GM12801 (cell line): ENCODE data around the gene USP9X.

ENCODE experiments used
- CTCF ChIP-seq: IDR thresholded peaks from one replicate; pipeline ENCODE4 v1.5.1; 2011; ENCODE audit warnings: control low read depth; ENCODE audit not compliant: insufficient read length; ENCODE audit errors: extremely low read depth

Gene USP9X

GRCh38 chrX:41119803-41120202 lies 34.6 kb downstream of the USP9X start:
- no peak for TF ChIP-seq CTCF

- no peak for TF ChIP-seq CTCF
Measured at GRCh38 chrX:41121766-41122165, 36.5 kb downstream of the USP9X start.

GRCh38 chrX:41122664-41123257 lies 37.5 kb downstream of the USP9X start:
- TF ChIP-seq CTCF: no peak

- no peak for TF ChIP-seq CTCF
Measured at GRCh38 chrX:41127477-41128192, 42.4 kb downstream of the USP9X start.

- TF ChIP-seq CTCF: no peak
Measured at GRCh38 chrX:41128955-41129354, 43.7 kb downstream of the USP9X start.

DNA sequence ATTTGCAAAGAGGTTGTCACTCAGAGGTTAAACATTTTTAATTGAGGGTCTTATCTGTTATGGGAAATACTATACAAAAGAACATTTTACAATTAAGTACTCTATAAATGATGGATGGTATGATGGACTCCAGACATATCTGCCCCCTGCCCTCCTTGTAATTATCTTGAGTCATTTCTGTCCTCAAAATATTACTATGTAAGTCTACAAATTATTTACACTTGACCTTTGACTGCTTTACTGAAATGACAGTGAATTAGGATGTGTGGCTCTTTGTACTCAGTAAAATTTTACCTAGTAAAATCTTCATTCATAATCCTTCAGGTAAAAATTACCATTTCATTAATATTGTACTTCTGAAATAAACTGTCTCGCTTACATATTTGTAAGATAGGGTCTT lies 46.5 kb downstream of the USP9X start:
- no peak for TF ChIP-seq CTCF

DNA sequence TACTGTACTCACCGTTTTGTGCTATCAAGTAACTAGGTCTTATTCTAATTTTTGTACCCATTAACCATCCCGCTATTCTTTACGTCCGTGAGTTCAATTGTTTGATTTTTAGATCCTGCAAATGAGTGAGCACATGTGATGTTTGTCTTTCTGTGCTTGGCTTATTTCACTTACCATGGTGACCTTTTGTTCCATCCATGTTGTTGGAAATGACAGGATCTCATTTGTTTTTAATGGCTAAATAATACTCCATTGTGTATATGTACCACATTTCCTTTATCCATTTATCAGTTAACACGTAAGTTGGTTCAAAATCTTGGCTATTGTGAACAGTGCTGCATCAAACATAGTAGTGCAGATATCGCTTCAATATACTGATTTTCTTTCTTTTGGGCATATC lies 48.3 kb downstream of the USP9X start:
- TF ChIP-seq CTCF: no peak
